ENCODE measurements around the gene GJB6.

DNA sequence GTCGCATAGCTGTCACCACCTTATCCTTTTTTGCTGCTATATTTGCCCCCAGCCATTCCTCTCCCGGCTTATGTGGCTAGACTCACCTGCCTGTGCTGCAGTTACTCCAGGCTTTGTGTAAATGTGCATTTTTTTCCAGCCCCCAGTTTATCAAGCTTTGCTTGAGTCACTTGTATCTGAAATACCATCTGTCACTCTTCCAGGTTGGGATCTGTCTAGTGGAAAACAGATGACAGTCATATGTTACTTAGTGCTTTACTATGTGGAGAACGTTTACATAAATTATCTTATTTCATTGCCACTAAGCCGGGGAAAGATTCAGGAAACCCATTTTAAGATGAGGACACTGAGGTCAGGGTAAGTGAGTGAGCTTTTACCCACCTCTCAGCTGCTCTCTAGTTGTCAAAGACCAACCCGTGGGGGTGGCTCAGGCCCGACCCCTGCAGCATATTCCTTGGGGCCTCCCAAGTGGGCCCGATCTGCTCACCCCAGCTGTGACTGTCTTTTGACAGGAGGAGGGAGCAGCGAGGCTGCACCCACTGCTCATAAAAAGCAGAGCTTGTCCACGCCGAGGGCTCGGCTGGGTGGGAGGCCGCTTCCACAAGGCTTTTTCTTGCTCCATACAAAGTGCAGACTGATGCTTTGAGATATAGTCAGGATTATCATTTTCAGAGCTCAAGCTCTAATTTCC, 46.6 kb downstream of the GJB6 start:
- TF ChIP-seq, protein P1, sequence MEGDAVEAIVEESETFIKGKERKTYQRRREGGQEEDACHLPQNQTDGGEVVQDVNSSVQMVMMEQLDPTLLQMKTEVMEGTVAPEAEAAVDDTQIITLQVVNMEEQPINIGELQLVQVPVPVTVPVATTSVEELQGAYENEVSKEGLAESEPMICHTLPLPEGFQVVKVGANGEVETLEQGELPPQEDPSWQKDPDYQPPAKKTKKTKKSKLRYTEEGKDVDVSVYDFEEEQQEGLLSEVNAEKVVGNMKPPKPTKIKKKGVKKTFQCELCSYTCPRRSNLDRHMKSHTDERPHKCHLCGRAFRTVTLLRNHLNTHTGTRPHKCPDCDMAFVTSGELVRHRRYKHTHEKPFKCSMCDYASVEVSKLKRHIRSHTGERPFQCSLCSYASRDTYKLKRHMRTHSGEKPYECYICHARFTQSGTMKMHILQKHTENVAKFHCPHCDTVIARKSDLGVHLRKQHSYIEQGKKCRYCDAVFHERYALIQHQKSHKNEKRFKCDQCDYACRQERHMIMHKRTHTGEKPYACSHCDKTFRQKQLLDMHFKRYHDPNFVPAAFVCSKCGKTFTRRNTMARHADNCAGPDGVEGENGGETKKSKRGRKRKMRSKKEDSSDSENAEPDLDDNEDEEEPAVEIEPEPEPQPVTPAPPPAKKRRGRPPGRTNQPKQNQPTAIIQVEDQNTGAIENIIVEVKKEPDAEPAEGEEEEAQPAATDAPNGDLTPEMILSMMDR (IDR thresholded peaks at IDR 0.05; ENCODE audit: insufficient read depth, low read length) = no peak
- no peak for TF ChIP-seq POLR2AphosphoS5 (IDR thresholded peaks at IDR 0.05; ENCODE audit: low read depth)
- TF ChIP-seq, protein P2, sequence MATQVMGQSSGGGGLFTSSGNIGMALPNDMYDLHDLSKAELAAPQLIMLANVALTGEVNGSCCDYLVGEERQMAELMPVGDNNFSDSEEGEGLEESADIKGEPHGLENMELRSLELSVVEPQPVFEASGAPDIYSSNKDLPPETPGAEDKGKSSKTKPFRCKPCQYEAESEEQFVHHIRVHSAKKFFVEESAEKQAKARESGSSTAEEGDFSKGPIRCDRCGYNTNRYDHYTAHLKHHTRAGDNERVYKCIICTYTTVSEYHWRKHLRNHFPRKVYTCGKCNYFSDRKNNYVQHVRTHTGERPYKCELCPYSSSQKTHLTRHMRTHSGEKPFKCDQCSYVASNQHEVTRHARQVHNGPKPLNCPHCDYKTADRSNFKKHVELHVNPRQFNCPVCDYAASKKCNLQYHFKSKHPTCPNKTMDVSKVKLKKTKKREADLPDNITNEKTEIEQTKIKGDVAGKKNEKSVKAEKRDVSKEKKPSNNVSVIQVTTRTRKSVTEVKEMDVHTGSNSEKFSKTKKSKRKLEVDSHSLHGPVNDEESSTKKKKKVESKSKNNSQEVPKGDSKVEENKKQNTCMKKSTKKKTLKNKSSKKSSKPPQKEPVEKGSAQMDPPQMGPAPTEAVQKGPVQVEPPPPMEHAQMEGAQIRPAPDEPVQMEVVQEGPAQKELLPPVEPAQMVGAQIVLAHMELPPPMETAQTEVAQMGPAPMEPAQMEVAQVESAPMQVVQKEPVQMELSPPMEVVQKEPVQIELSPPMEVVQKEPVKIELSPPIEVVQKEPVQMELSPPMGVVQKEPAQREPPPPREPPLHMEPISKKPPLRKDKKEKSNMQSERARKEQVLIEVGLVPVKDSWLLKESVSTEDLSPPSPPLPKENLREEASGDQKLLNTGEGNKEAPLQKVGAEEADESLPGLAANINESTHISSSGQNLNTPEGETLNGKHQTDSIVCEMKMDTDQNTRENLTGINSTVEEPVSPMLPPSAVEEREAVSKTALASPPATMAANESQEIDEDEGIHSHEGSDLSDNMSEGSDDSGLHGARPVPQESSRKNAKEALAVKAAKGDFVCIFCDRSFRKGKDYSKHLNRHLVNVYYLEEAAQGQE (IDR thresholded peaks at IDR 0.05; ENCODE audit: insufficient replicate concordance, low read depth) = no peak
